Liver (tissue), 3 donors: ENCODE results near the gene N4BP3.

Source experiments
- CTCF ChIP-seq: fragments of 150-350 bp; IDR thresholded peaks from 2 replicates; pipeline ENCODE4 v1.5.1; 2017; ENCODE audit warnings: improper control_type of control experiment, low read depth, low read length; ENCODE audit not compliant: missing input control
- EGR1 ChIP-seq, 2 donors: IDR thresholded peaks; 2 replicates each; pipeline ENCODE4 v1.6.1; 2016 to 2018; ENCODE audit warnings: antibody characterized with exemption in 2 of 2, low read depth in 2 of 2
- FOXA1 ChIP-seq: IDR thresholded peaks from 2 replicates; pipeline ENCODE4 v1.6.1; 2016; ENCODE audit warnings: antibody characterized with exemption
- HNF4A ChIP-seq, 2 donors: conservative IDR thresholded peaks; 2 replicates each; pipeline ENCODE4 v1.6.1; 2016; ENCODE audit warnings: antibody characterized with exemption in 2 of 2, mild to moderate bottlenecking in 2 of 2
- HNF4G ChIP-seq: IDR thresholded peaks from 2 replicates; pipeline ENCODE4 v1.6.1; 2016; ENCODE audit warnings: antibody characterized with exemption
- JUND ChIP-seq, 2 donors: IDR thresholded peaks; 2 replicates each; pipeline ENCODE4 v1.6.1; 2016; ENCODE audit warnings: antibody characterized with exemption in 2 of 2
- NR2F2 ChIP-seq: IDR thresholded peaks from 2 replicates; pipeline ENCODE4 v1.6.1; 2016; ENCODE audit warnings: antibody characterized with exemption
- RAD21 ChIP-seq, 2 donors: IDR thresholded peaks; 2 replicates each; pipeline ENCODE4 v1.6.1; 2016; ENCODE audit warnings: antibody characterized with exemption in 2 of 2, mild to moderate bottlenecking in 2 of 2
- REST ChIP-seq: IDR thresholded peaks from 2 replicates; pipeline ENCODE4 v1.6.1; 2016; ENCODE audit warnings: antibody characterized with exemption, mild to moderate bottlenecking
- RXRA ChIP-seq, 2 donors: IDR thresholded peaks; 2 replicates each; pipeline ENCODE4 v1.6.1; 2017 to 2018; ENCODE audit warnings: antibody characterized with exemption in 2 of 2, mild to moderate bottlenecking in 1 of 2
- SP1 ChIP-seq: IDR thresholded peaks from 2 replicates; pipeline ENCODE4 v1.6.1; 2018; ENCODE audit warnings: antibody characterized with exemption, mild to moderate bottlenecking
- TAF1 ChIP-seq: conservative IDR thresholded peaks from 2 replicates; pipeline ENCODE4 v1.6.1; 2016; ENCODE audit warnings: antibody characterized with exemption, mild to moderate bottlenecking
- TF ChIP-seq, protein P1 (sequence below): IDR thresholded peaks from 2 replicates; pipeline ENCODE4 v1.6.1; 2016; ENCODE audit warnings: antibody characterized with exemption
- TF ChIP-seq, protein P2 (sequence below): IDR thresholded peaks from 2 replicates; pipeline ENCODE4 v1.6.1; 2016; ENCODE audit warnings: antibody characterized with exemption
- donor health status: healthy.
- donor health status: healthy.

- TF ChIP-seq, protein P1, sequence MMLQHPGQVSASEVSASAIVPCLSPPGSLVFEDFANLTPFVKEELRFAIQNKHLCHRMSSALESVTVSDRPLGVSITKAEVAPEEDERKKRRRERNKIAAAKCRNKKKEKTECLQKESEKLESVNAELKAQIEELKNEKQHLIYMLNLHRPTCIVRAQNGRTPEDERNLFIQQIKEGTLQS: no peak
- TF ChIP-seq TAF1 (no peak), CTCF (no peak), EGR1 (IDR thresholded peaks at IDR 0.05; ENCODE audit: low read depth in 2 of 2) (no peak), REST (no peak), HNF4G (no peak), SP1 (no peak), RAD21 (IDR thresholded peaks at IDR 0.05) (no peak), JUND (IDR thresholded peaks at IDR 0.05) (no peak), NR2F2 (no peak), HNF4A (conservative IDR thresholded peaks at IDR 0.05) (no peak), FOXA1 (no peak), RXRA (IDR thresholded peaks at IDR 0.05) (no peak)
- TF ChIP-seq, protein P2, sequence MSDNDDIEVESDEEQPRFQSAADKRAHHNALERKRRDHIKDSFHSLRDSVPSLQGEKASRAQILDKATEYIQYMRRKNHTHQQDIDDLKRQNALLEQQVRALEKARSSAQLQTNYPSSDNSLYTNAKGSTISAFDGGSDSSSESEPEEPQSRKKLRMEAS: no peak
Measured at GRCh38 chr5:178149199-178149932, 36.0 kb downstream of the N4BP3 start.
